Kidney epithelial cell (primary cell): Measurements from ENCODE around the gene SORD. TPM values are rescaled to one million over a fixed set of nuclear protein-coding genes. Genes with fewer than 3 reads are reported as not detected.
A peak's percentile ranks its signal among the peaks of the same experiment; 100 is the strongest.

ENCODE experiments used
- DNase-seq: peaks from one replicate; pipeline ENCODE4 v3.0.0-alpha.2; 2010; ENCODE audit warnings: low read depth
- H3K27me3 ChIP-seq: 2 replicates; pipeline ENCODE4 v1.6.0; 2011; ENCODE audit warnings: low read length; ENCODE audit not compliant: control insufficient read depth, insufficient read depth
- H3K36me3 ChIP-seq: 2 replicates; pipeline ENCODE4 v1.5.1; 2011; ENCODE audit warnings: low read length; ENCODE audit not compliant: control insufficient read depth, insufficient read depth
- H3K4me3 ChIP-seq: 2 replicates; pipeline ENCODE4 v1.5.1; 2011; ENCODE audit warnings: low read depth, mild to moderate bottlenecking, control low read depth, low read length
- total RNA-seq: library from RNA; depleted of rRNA; stranded (reverse); fragments of >200 nt; gene quantifications from 2 replicates; pipeline ENCODE4 v1.2.3, GENCODE V29; 2015
- TF ChIP-seq, protein P1 (sequence below): IDR thresholded peaks from 2 replicates; pipeline ENCODE4 v1.5.1; 2011; ENCODE audit warnings: mild to moderate bottlenecking, moderate library complexity, low read length, control low read depth, inconsistent platforms; ENCODE audit not compliant: insufficient read depth, poor library complexity, severe bottlenecking

SORD gene
- total RNA-seq, 1 donor from 2014 or later = 30.2 TPM

DNA sequence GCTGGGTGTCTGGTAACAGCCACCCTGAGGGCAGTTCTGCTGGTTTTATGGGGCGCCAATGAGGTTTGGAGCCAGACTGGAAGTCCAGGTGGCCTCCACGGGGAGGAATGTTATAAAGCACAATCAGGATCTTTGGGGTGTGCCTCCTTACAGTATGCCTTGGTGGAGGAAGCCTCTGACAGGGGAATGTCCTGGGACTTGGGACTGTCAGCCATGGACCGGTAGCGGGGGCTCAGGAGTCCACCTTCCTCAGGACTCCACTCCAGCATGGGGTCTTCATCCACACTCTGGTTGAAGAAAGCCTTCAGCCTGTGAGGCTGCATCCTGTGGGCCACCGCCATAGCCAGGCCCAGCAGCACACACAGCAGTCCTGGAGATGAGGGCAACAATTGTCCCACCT, 96.0 kb downstream of the SORD start:
- Histone ChIP-seq H3K27me3 (peaks cover 38% of the 10 kb centered on the region), H3K4me3 (no peak overlapping the region), H3K36me3 (no peaks in the 10 kb centered on the region)
- DNase-seq = no peak
- TF ChIP-seq, protein P1, sequence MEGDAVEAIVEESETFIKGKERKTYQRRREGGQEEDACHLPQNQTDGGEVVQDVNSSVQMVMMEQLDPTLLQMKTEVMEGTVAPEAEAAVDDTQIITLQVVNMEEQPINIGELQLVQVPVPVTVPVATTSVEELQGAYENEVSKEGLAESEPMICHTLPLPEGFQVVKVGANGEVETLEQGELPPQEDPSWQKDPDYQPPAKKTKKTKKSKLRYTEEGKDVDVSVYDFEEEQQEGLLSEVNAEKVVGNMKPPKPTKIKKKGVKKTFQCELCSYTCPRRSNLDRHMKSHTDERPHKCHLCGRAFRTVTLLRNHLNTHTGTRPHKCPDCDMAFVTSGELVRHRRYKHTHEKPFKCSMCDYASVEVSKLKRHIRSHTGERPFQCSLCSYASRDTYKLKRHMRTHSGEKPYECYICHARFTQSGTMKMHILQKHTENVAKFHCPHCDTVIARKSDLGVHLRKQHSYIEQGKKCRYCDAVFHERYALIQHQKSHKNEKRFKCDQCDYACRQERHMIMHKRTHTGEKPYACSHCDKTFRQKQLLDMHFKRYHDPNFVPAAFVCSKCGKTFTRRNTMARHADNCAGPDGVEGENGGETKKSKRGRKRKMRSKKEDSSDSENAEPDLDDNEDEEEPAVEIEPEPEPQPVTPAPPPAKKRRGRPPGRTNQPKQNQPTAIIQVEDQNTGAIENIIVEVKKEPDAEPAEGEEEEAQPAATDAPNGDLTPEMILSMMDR = no peak

DNA sequence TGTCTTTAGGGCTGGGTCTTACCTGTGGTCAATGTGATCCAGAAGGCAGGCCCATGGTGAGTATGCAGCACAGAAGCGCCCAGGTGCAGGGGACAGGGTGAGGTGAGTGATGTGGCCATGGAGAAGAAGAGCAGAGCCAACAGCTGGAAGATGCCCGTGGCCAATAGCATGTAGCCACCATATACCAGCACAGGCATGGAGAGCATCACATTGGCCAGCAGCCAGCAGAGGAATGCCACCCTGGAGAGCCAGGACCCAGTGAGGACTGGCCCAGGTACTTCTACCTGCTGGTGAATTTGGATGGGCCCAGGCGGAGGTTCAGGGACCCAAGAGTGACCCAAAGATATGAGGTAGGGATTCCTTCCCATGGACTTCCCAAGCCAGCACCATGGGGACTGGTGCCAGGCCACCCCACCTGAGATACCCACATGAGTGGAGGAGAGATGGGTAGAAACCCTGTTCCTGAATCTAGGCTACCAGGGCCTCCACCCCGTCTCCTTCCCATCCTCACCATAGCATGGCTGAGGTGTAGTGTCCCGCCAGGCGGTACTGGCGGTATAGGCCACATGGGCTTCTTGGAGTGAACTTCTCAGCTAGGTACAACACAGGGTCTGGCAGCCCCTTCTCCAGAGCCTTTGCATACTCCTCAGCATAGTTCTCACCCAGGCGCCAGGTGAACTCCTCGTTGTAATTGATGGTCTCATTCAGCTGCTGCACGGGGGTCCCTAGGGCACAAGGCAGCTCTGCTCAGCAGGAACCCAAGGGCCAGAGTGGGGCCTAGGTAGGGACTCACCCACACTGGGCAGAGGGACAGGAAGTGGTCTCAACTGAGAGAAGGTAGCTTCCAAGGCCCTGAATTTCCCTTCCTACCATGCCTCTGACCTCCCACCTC, 97.3 kb downstream of the SORD start:
- TF ChIP-seq, protein P1 = no peak
- peaks cover 29% of the 10 kb centered on the region for H3K27me3 ChIP-seq
- H3K36me3 ChIP-seq = no peaks in the 10 kb centered on the region
- DNase-seq = no peak
- H3K4me3 ChIP-seq = no peak overlapping the region

DNA sequence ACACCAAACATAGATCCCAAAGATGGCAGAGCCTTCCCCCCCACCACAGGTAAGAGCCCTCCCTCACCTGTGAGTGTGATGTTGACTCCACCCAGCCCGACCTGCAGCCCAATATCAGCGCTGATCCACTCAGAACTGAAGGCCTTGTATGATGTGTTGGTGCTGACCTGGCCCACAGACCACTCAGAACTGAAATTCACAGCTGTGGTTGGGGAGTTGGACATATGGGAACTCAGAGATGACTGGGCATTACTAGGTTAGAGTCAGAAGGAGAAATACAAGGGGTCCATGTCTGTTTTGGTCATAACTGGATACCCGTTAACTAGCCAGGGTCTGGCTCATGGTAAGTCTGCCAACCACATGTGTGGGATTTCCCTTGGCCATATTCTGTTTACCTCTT, 98.0 kb downstream of the SORD start:
- peaks cover 22% of the 10 kb centered on the region for H3K27me3 ChIP-seq
- DNase-seq = no peak
- TF ChIP-seq, protein P1 = no peak

DNA sequence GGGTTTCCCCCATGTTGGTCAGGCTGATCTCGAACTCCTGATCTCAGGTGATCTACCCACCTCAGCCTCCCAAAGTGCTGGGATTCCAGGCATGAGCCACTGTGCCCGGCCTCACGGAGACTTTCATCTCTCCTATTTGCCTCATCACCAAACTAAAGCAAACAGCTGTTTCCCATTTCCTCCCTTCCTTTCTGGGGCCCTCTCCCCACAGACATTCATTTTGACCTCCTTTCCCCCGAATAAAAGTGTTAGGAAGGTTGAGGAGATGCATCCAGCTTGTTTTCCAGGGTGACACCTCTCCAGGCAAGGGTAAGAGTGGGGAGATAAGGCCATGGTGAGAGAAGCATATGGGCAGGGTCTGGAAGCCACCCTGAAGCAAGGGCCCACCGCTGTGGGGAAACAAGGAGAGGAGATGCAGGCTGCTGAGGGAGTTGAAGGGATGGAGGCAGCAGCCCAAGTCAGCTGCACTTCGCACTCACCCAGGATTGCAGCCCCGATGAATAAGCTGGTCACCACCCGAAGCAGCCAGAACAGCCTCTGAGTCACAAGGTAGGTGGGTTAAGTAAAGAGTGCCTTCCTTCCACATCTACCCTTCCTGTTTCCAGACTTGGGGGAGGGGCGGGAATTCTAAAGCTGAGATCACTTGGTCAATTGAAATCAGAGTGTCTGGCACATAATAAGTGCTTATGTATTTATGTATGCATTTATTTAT, 98.9 kb downstream of the SORD start:
- Histone ChIP-seq H3K4me3 (no peak overlapping the region), H3K27me3 (peaks cover 14% of the 10 kb centered on the region), H3K36me3 (no peaks in the 10 kb centered on the region)
- DNase-seq = peak; percentile 81
- TF ChIP-seq, protein P1 = no peak

More for the DNA sequence above, 98.0 kb downstream of the SORD start:
- Histone ChIP-seq H3K4me3 (no peak overlapping the region), H3K36me3 (no peaks in the 10 kb centered on the region)

DNA sequence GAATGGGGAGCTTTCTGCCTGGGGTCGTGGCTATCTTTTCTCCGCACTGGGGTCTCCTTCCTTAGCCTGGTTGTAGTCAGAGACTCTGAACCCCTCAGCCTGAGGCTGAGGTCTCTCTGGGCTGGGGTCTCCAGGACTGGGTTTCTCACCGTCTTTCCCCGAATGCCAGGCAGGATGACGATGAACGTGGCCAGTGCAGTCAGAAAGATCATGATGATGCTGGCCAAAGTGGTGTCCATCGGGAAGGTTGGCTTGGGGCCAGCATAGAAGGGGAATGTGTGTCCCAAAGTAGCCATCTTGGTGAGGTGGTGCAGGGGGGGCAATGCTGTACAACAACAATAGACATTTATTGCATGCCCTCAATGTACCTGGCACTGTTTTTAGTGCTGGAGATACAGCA, 99.7 kb downstream of the SORD start:
- peaks cover 9% of the 10 kb centered on the region for H3K27me3 ChIP-seq
- no peaks in the 10 kb centered on the region for H3K36me3 ChIP-seq
- TF ChIP-seq, protein P1 = no peak
- no peak for DNase-seq
- no peak overlapping the region for H3K4me3 ChIP-seq
